ENCODE data around the gene ZNF318.
A peak's percentile ranks its signal among the peaks of the same experiment; 100 is the strongest.
"Not testable (repeated sequence)": the region's sequence is repeated elsewhere in the genome, so short reads cannot be mapped to it uniquely, and the experiment has no call there.

ZNF318 gene, protein sequence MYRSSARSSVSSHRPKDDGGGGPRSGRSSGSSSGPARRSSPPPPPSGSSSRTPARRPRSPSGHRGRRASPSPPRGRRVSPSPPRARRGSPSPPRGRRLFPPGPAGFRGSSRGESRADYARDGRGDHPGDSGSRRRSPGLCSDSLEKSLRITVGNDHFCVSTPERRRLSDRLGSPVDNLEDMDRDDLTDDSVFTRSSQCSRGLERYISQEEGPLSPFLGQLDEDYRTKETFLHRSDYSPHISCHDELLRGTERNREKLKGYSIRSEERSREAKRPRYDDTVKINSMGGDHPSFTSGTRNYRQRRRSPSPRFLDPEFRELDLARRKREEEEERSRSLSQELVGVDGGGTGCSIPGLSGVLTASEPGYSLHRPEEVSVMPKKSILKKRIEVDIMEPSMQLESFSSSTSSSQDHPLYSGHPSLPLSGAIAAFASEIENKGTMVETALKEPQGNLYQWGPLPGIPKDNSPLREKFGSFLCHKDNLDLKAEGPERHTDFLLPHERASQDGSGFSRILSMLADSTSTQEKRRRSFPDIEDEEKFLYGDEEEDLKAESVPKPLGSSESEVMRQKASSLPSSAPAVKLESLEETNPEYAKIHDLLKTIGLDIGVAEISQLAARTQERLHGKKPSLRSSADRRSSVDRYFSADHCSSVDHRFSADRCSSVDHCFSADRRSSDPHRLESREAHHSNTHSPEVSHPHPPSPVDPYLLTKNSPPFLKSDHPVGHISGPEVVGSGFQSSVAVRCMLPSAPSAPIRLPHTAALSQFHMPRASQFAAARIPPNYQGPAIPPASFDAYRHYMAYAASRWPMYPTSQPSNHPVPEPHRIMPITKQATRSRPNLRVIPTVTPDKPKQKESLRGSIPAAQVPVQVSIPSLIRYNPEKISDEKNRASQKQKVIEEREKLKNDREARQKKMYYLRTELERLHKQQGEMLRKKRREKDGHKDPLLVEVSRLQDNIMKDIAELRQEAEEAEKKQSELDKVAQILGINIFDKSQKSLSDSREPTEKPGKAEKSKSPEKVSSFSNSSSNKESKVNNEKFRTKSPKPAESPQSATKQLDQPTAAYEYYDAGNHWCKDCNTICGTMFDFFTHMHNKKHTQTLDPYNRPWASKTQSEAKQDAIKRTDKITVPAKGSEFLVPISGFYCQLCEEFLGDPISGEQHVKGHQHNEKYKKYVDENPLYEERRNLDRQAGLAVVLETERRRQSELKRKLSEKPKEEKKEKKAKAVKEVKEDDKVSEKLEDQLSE (N-terminal part only)

GRCh38 chr6:43369174-43370002, at the start of gene ZNF318:
TSS of gene ZNF318 (minus strand) at chr6:43369647. CDS start at chr6:43369365, 282 bp downstream.
- Histone ChIP-seq H3K36me3 (ENCODE audit: control insufficient read depth, insufficient read depth, low read length) (no peaks in the 10 kb centered on the region), H3K9me3 (ENCODE audit: control insufficient read depth, insufficient read depth, low read length) (no peaks in the 10 kb centered on the region), H3K9ac (ENCODE audit: low read depth, low read length) (peak within 1 kb of the TSS; percentile 37), H3K27me3 (ENCODE audit: control insufficient read depth, insufficient read depth, low read length) (peaks cover 15% of the 10 kb centered on the region), H3K4me1 (ENCODE audit: control insufficient read depth, insufficient read depth, low read length) (peaks cover 11% of the 10 kb centered on the region), H3K4me3 (ENCODE audit: low read depth, low read length) (peak within 1 kb of the TSS; percentile 79)

DNA sequence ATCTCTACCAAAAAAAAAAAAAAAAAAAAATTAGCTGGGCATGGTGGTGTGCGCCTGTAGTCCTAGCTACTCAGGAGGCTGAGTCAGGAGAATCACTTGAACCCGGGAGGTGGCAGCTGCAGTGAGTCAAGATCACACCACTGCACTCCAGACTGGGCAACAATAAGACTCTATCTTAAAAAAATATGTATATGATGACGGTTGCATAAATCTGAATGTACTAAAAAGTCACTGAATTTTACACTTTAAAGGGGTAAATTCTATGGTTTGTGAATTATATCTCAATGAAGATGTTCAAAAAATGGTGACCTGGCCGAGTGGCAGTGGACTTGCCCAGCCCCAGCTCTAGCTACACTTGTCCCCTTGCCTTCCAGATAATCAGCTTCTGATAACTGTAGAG, 47.5 kb upstream of the ZNF318 start:
- Histone ChIP-seq H3K9ac (ENCODE audit: low read depth, low read length) (no peak overlapping the region), H3K9me3 (ENCODE audit: control insufficient read depth, insufficient read depth, low read length) (no peaks in the 10 kb centered on the region), H3K27me3 (ENCODE audit: control insufficient read depth, insufficient read depth, low read length) (no peaks in the 10 kb centered on the region), H3K4me3 (ENCODE audit: low read depth, low read length) (no peak overlapping the region), H3K4me1 (ENCODE audit: control insufficient read depth, insufficient read depth, low read length) (no peaks in the 10 kb centered on the region), H3K36me3 (ENCODE audit: control insufficient read depth, insufficient read depth, low read length) (no peaks in the 10 kb centered on the region)

GRCh38 chr6:43415275-43415674, 45.8 kb upstream of the ZNF318 start:
- not testable (repeated sequence) for H3K9ac ChIP-seq (ENCODE audit: low read depth, low read length); H3K27me3 ChIP-seq (ENCODE audit: control insufficient read depth, insufficient read depth, low read length); H3K4me3 ChIP-seq (ENCODE audit: low read depth, low read length); H3K4me1 ChIP-seq (ENCODE audit: control insufficient read depth, insufficient read depth, low read length); H3K9me3 ChIP-seq (ENCODE audit: control insufficient read depth, insufficient read depth, low read length); H3K36me3 ChIP-seq (ENCODE audit: control insufficient read depth, insufficient read depth, low read length)

GRCh38 chr6:43413002-43413401, 43.6 kb upstream of the ZNF318 start:
- H3K36me3 ChIP-seq (ENCODE audit: control insufficient read depth, insufficient read depth, low read length), result no peaks in the 10 kb centered on the region
- H3K9me3 ChIP-seq (ENCODE audit: control insufficient read depth, insufficient read depth, low read length), result no peaks in the 10 kb centered on the region
- no peaks in the 10 kb centered on the region for H3K4me1 ChIP-seq (ENCODE audit: control insufficient read depth, insufficient read depth, low read length)
- no peak overlapping the region for H3K4me3 ChIP-seq (ENCODE audit: low read depth, low read length)
- no peaks in the 10 kb centered on the region for H3K27me3 ChIP-seq (ENCODE audit: control insufficient read depth, insufficient read depth, low read length)
- H3K9ac ChIP-seq (ENCODE audit: low read depth, low read length), result no peak overlapping the region

GRCh38 chr6:43412541-43412940, 43.1 kb upstream of the ZNF318 start:
- Histone ChIP-seq H3K4me3 (ENCODE audit: low read depth, low read length) (no peak overlapping the region), H3K9ac (ENCODE audit: low read depth, low read length) (no peak overlapping the region), H3K4me1 (ENCODE audit: control insufficient read depth, insufficient read depth, low read length) (no peaks in the 10 kb centered on the region), H3K9me3 (ENCODE audit: control insufficient read depth, insufficient read depth, low read length) (no peaks in the 10 kb centered on the region), H3K27me3 (ENCODE audit: control insufficient read depth, insufficient read depth, low read length) (no peaks in the 10 kb centered on the region), H3K36me3 (ENCODE audit: control insufficient read depth, insufficient read depth, low read length) (no peaks in the 10 kb centered on the region)

DNA sequence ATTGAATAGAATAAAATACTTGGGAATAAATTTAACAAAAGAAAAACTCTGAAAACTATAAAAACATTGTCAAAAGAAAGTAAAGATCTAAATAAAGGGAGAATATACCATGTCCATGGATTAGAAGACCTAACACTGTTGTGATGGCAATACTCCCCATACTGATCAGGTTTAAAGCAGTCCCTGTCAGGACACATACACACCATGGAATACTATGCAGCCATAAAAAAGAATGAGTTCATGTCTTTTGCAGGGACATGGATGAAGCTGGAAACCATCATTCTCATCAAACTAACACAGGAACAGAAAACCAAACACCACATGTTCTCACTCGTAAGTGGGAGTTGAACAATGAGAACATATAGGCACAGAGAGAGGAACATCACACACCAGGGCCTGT, 41.3 kb upstream of the ZNF318 start:
- not testable (repeated sequence) for H3K4me3 ChIP-seq (ENCODE audit: low read depth, low read length); H3K27me3 ChIP-seq (ENCODE audit: control insufficient read depth, insufficient read depth, low read length); H3K9ac ChIP-seq (ENCODE audit: low read depth, low read length); H3K36me3 ChIP-seq (ENCODE audit: control insufficient read depth, insufficient read depth, low read length); H3K4me1 ChIP-seq (ENCODE audit: control insufficient read depth, insufficient read depth, low read length); H3K9me3 ChIP-seq (ENCODE audit: control insufficient read depth, insufficient read depth, low read length)

GRCh38 chr6:43408259-43408658, 38.8 kb upstream of the ZNF318 start:
- H3K27me3 ChIP-seq (ENCODE audit: control insufficient read depth, insufficient read depth, low read length), result no peaks in the 10 kb centered on the region
- H3K4me3 ChIP-seq (ENCODE audit: low read depth, low read length), result no peak overlapping the region
- no peaks in the 10 kb centered on the region for H3K36me3 ChIP-seq (ENCODE audit: control insufficient read depth, insufficient read depth, low read length)
- H3K4me1 ChIP-seq (ENCODE audit: control insufficient read depth, insufficient read depth, low read length), result no peaks in the 10 kb centered on the region
- H3K9me3 ChIP-seq (ENCODE audit: control insufficient read depth, insufficient read depth, low read length), result no peaks in the 10 kb centered on the region
- no peak overlapping the region for H3K9ac ChIP-seq (ENCODE audit: low read depth, low read length)

- H3K36me3 ChIP-seq (ENCODE audit: control insufficient read depth, insufficient read depth, low read length), result no peaks in the 10 kb centered on the region
- H3K27me3 ChIP-seq (ENCODE audit: control insufficient read depth, insufficient read depth, low read length), result no peaks in the 10 kb centered on the region
- no peaks in the 10 kb centered on the region for H3K9me3 ChIP-seq (ENCODE audit: control insufficient read depth, insufficient read depth, low read length)
- H3K9ac ChIP-seq (ENCODE audit: low read depth, low read length), result no peak overlapping the region
- no peak overlapping the region for H3K4me3 ChIP-seq (ENCODE audit: low read depth, low read length)
- no peaks in the 10 kb centered on the region for H3K4me1 ChIP-seq (ENCODE audit: control insufficient read depth, insufficient read depth, low read length)
Observed at GRCh38 chr6:43407296-43407695, 37.8 kb upstream of the ZNF318 start.

DNA sequence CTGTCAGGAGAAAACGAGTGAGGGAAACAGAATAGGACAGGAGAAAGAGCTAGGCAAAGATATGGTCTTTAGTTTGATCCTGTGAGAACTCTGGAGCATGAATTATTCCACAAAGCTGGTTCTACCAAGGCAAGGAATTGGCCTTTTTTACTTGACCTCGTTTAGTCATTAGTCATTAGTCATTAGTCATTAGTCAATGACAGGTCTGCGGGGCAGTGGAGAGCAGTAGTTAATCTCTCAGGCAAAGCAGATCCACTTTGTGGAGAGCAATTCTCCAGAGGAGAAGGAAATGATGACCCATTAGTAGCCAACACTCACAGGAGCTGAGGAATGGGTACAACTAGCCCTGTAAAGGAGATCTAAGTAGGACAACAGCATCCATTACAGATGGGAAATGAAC, 35.9 kb upstream of the ZNF318 start:
- no peaks in the 10 kb centered on the region for H3K36me3 ChIP-seq (ENCODE audit: control insufficient read depth, insufficient read depth, low read length)
- no peak overlapping the region for H3K9ac ChIP-seq (ENCODE audit: low read depth, low read length)
- no peak overlapping the region for H3K4me3 ChIP-seq (ENCODE audit: low read depth, low read length)
- no peaks in the 10 kb centered on the region for H3K27me3 ChIP-seq (ENCODE audit: control insufficient read depth, insufficient read depth, low read length)
- H3K9me3 ChIP-seq (ENCODE audit: control insufficient read depth, insufficient read depth, low read length), result no peaks in the 10 kb centered on the region
- no peaks in the 10 kb centered on the region for H3K4me1 ChIP-seq (ENCODE audit: control insufficient read depth, insufficient read depth, low read length)

DNA sequence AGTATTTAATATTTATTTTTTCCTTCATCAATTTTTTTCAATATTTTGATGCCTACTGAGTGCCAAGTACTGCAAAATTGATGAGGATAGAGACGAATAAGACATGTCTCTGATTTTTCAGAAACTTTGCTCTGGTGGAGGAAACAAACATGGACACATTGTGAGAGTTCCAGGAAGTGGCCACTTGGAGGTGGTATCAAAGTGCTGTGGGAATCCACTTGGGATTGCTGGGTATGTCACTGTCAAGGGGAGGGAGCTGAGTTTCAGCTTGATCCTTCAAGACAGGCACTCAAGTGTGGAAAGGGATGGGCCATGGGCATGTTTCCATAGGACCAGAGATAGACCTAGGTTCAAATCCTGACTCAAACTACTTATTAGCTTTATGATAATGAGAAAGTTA, 33.4 kb upstream of the ZNF318 start:
- Histone ChIP-seq H3K4me1 (ENCODE audit: control insufficient read depth, insufficient read depth, low read length) (no peaks in the 10 kb centered on the region), H3K4me3 (ENCODE audit: low read depth, low read length) (no peak overlapping the region), H3K27me3 (ENCODE audit: control insufficient read depth, insufficient read depth, low read length) (no peaks in the 10 kb centered on the region), H3K9ac (ENCODE audit: low read depth, low read length) (no peak overlapping the region), H3K9me3 (ENCODE audit: control insufficient read depth, insufficient read depth, low read length) (no peaks in the 10 kb centered on the region), H3K36me3 (ENCODE audit: control insufficient read depth, insufficient read depth, low read length) (no peaks in the 10 kb centered on the region)

DNA sequence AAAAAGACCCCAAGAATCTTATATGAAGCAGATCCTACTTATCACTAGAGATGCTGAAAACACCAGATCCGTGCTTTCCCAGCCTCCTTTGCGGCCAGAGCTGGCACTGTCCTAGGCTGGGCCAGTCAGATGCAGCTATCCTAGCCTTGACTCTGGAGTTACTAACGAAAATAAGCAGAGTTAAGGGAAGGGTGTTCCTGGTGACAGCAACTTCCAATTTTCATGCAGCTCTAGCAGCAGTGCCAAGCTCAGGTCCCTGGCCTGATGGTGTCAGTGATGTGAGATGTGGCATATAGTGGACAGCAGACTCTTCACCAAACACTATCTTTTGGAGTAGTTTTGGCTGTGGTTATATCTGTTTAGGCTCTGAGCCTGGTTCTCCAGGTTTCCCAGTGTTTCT, 32.3 kb upstream of the ZNF318 start:
- H3K9ac ChIP-seq (ENCODE audit: low read depth, low read length), result no peak overlapping the region
- H3K4me3 ChIP-seq (ENCODE audit: low read depth, low read length), result no peak overlapping the region
- H3K27me3 ChIP-seq (ENCODE audit: control insufficient read depth, insufficient read depth, low read length), result no peaks in the 10 kb centered on the region
- H3K36me3 ChIP-seq (ENCODE audit: control insufficient read depth, insufficient read depth, low read length), result no peaks in the 10 kb centered on the region
- H3K9me3 ChIP-seq (ENCODE audit: control insufficient read depth, insufficient read depth, low read length), result no peaks in the 10 kb centered on the region
- no peaks in the 10 kb centered on the region for H3K4me1 ChIP-seq (ENCODE audit: control insufficient read depth, insufficient read depth, low read length)
